NT2/D1 (cell line): Measurements from ENCODE around the gene SPTLC2.

Experiments used
- SUZ12 ChIP-seq: IDR thresholded peaks from 2 replicates; pipeline ENCODE4 v1.6.1; 2011; ENCODE audit not compliant: insufficient read length, insufficient read depth; ENCODE audit errors: extremely low read depth
- YY1 ChIP-seq: IDR thresholded peaks from 2 replicates; pipeline ENCODE4 v1.6.1; 2011; ENCODE audit not compliant: insufficient read length, insufficient read depth

GRCh38 chr14:77640756-77641533, 24.5 kb upstream of the SPTLC2 start:
- no peak for TF ChIP-seq SUZ12
- TF ChIP-seq YY1 = no peak
